ENCODE data around the gene CRABP2.

The CRABP2 gene

DNA sequence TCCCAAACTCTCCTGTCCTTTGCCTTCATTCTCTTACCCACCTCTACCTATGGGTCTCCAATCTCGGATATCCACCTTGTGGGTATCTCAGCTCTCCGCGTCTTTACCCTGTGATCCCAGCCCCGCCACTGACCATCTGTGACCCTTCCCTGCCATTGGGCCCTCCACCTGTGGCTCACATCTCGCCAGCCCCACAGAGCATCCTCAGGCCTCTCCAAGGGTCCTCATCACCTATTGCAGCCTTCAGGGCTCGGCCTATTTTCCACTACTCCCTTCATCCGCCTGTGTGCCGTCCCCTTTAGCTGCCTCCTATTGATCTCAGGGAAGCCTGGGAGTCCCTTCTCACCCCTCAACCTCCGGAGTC lies 52.4 kb downstream of the CRABP2 start:
- DNase-seq, result no peak

DNA sequence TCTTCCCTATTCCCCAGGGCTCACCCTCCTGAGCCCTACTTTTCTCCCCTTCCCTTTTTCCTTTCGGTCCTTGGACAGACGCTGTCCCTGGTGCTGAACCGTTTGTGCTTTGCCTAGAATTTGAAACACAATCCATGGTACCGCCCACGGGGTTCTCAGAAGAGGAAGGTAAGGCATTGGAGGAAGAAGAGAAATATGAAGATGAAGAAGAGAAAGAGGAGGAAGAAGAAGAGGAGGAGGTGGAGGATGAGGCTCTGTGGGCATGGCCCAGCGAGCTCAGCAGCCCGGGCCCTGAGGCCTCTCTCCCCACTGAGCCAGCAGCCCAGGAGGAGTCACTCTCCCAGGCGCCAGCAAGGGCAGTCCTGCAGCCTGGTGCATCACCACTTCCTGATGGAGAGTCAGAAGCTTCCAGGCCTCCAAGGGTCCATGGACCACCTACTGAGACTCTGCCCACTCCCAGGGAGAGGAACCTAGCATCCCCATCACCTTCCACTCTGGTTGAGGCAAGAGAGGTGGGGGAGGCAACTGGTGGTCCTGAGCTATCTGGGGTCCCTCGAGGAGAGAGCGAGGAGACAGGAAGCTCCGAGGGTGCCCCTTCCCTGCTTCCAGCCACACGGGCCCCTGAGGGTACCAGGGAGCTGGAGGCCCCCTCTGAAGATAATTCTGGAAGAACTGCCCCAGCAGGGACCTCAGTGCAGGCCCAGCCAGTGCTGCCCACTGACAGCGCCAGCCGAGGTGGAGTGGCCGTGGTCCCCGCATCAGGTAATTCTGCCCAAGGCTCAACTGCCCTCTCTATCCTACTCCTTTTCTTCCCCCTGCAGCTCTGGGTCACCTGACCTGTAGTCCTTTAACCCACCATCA lies 53.0 kb downstream of the CRABP2 start:
- no peak for DNase-seq
